AG08396 (cell line): Measurements from ENCODE around the gene TMEM238.
"Not testable (repeated sequence)": the region's sequence is repeated elsewhere in the genome, so short reads cannot be mapped to it uniquely, and the experiment has no call there.

Experiments
- DNase-seq: peaks from one replicate; pipeline ENCODE4 v3.0.0; 2012; ENCODE audit warnings: low spot score, mixed read lengths

Gene TMEM238

GRCh38 chr19:55384131-55384919, at the start of gene TMEM238:
Gene TMEM238 (minus strand): TSS chr19:55384292. CDS start chr19:55384259, 33 bp downstream.
- no peak for DNase-seq

- DNase-seq: no peak
Measured at GRCh38 chr19:55433292-55433691, 49.2 kb upstream of the TMEM238 start.

GRCh38 chr19:55432241-55432959, 48.3 kb upstream of the TMEM238 start:
- DNase-seq: no peak

GRCh38 chr19:55431183-55431582, 47.1 kb upstream of the TMEM238 start:
- no peak for DNase-seq

GRCh38 chr19:55426042-55426441, 42.0 kb upstream of the TMEM238 start:
- DNase-seq: no peak

GRCh38 chr19:55424518-55424917, 40.4 kb upstream of the TMEM238 start:
- no peak for DNase-seq

GRCh38 chr19:55423225-55424005, 39.3 kb upstream of the TMEM238 start:
- DNase-seq: no peak

- not testable (repeated sequence) for DNase-seq
Measured at GRCh38 chr19:55421281-55421680, 37.2 kb upstream of the TMEM238 start.

GRCh38 chr19:55419624-55420236, 35.6 kb upstream of the TMEM238 start:
- no peak for DNase-seq

- DNase-seq: no peak
Measured at GRCh38 chr19:55419103-55419502, 35.0 kb upstream of the TMEM238 start.

- peak; percentile 85 for DNase-seq
Measured at GRCh38 chr19:55418185-55418584, 34.1 kb upstream of the TMEM238 start.

GRCh38 chr19:55410168-55410567, 26.1 kb upstream of the TMEM238 start:
- DNase-seq: no peak

GRCh38 chr19:55409179-55409578, 25.1 kb upstream of the TMEM238 start:
- not testable (repeated sequence) for DNase-seq

- no peak for DNase-seq
Measured at GRCh38 chr19:55408533-55408872, 24.4 kb upstream of the TMEM238 start.

- peak; percentile 99 for DNase-seq
Measured at GRCh38 chr19:55407800-55408532, 23.9 kb upstream of the TMEM238 start.

- DNase-seq: not testable (repeated sequence)
Measured at GRCh38 chr19:55407550-55407799, 23.4 kb upstream of the TMEM238 start, which contains the start of gene UBE2S. Gene UBE2S (minus strand): TSS chr19:55407788. CDS start chr19:55407589, 199 bp downstream.

- peak; percentile 75 for DNase-seq
Measured at GRCh38 chr19:55406826-55407549, 22.9 kb upstream of the TMEM238 start.

- no peak for DNase-seq
Measured at GRCh38 chr19:55406091-55406825, 22.2 kb upstream of the TMEM238 start.

- DNase-seq: no peak
Measured at GRCh38 chr19:55405638-55406037, 21.5 kb upstream of the TMEM238 start.

GRCh38 chr19:55402509-55402908, 18.4 kb upstream of the TMEM238 start:
- DNase-seq: no peak
